MCF 10A (cell line): Measurements from ENCODE around the gene GTF3C5. TPM values are rescaled to one million over a fixed set of nuclear protein-coding genes. Genes with fewer than 3 reads are reported as not detected.

Experiments used
- BruUV-seq: library from RNA; stranded (reverse); fragments of 400-500 nt; replicated peaks from 2 replicates; lab custom pipeline; 2021; lab: Mats Ljungman, UMichigan
- CTCF ChIA-PET: fragments of 300-600 bp; sonication (Branson Sonifier 250); formaldehyde crosslinking; extraction: SDS; loops from one replicate; lab custom pipeline; 2021; ENCODE audit warnings: antibody characterized with exemption, inconsistent platforms; lab: Yijun Ruan, JAX
- POLR2A ChIA-PET: fragments of 300-600, 350-650 bp; sonication (Branson Sonifier 250); formaldehyde crosslinking; extraction: SDS; loops from one replicate; lab custom pipeline; 2020; ENCODE audit warnings: antibody characterized with exemption, inconsistent platforms; lab: Yijun Ruan, JAX
- DNase-seq: peaks from one replicate; pipeline ENCODE4 v3.0.0-alpha.2; 2018; ENCODE audit not compliant: unreplicated experiment
- H3K27ac Mint-ChIP-seq: one replicate; pipeline ENCODE4 v1.8.0; 2022; ENCODE audit warnings: mild to moderate bottlenecking, low read depth, mixed read lengths; ENCODE audit not compliant: unreplicated experiment
- H3K27me3 Mint-ChIP-seq: one replicate; pipeline ENCODE4 v1.8.0; 2022; ENCODE audit warnings: mixed read lengths; ENCODE audit not compliant: insufficient read depth, unreplicated experiment
- H3K36me3 Mint-ChIP-seq: one replicate; pipeline ENCODE4 v1.8.0; 2022; ENCODE audit warnings: mild to moderate bottlenecking, moderate library complexity, mixed read lengths; ENCODE audit not compliant: insufficient read depth, unreplicated experiment
- H3K4me1 Mint-ChIP-seq: one replicate; pipeline ENCODE4 v1.8.0; 2022; ENCODE audit warnings: mixed read lengths; ENCODE audit not compliant: insufficient read depth, unreplicated experiment
- H3K4me3 Mint-ChIP-seq: one replicate; pipeline ENCODE4 v1.8.0; 2022; ENCODE audit warnings: mild to moderate bottlenecking, moderate library complexity, mixed read lengths; ENCODE audit not compliant: unreplicated experiment
- H3K9me3 Mint-ChIP-seq: one replicate; pipeline ENCODE4 v1.8.0; 2022; ENCODE audit warnings: mixed read lengths; ENCODE audit not compliant: unreplicated experiment
- CTCF ChIP-seq: fragments of 200-600 bp; IDR thresholded peaks from one replicate; pipeline ENCODE4 v1.8.0; 2022; ENCODE audit warnings: antibody characterized with exemption, mild to moderate bottlenecking; ENCODE audit not compliant: unreplicated experiment
- intact Hi-C: fragments of 100-400 bp; cut with micrococcal nuclease; formaldehyde crosslinking; loops from 2 replicates; pipeline ENCODE4 v1.14.1; 2022
- total RNA-seq: library from RNA; stranded (reverse); gene quantifications from 2 replicates; pipeline ENCODE4 v1.2.3, GENCODE V29; 2022

Gene GTF3C5
- total RNA-seq, 1 experiment from 2014 or later: 55.4 TPM

DNA sequence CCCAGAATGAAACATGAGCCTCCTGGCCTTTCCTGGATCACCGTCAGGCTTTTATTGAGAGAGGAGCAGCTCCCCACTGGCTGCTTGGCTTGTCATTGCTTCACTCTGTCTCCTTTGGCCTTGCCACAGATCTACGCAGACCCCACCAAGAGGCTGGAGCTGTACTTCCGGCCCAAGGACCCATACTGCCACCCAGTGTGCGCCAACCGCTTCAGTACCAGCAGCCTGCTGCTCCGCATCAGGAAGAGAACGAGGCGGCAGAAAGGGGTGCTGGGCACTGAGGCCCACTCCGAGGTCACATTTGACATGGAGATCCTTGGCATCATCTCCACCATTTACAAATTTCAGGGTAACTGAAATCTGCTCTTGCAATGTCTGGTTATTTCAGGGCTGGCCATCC lies 11.2 kb downstream of the GTF3C5 start:
- no peak for TF ChIP-seq CTCF
- ChIA-PET CTCF (interaction anchor here (0.6 to 2.5 kb wide), 6 partner anchors 9 to 105 kb away, joined by 3 to 10 read pairs (median 6); partner anchors contain the start of gene GTF3C5), POLR2A (interaction anchor here (1.8 kb wide), 1 partner anchor 11 kb away, joined by 12 read pairs; the partner anchor contains the start of gene GTF3C5)
- intact Hi-C loops: no loop called here
- no TSS peak for BruUV-seq
- no peaks in the 10 kb centered on the region for H3K9me3 Mint-ChIP-seq
- no peaks in the 10 kb centered on the region for H3K27me3 Mint-ChIP-seq
- H3K36me3 Mint-ChIP-seq: peaks cover 42% of the 10 kb centered on the region
- DNase-seq: no peak
- no peak overlapping the region for H3K27ac Mint-ChIP-seq
- no peak overlapping the region for H3K4me3 Mint-ChIP-seq
- H3K4me1 Mint-ChIP-seq: no peaks in the 10 kb centered on the region

- Mint-ChIP-seq H3K27ac (no peak overlapping the region), H3K36me3 (peaks cover 42% of the 10 kb centered on the region), H3K27me3 (no peaks in the 10 kb centered on the region), H3K4me3 (no peak overlapping the region), H3K4me1 (no peaks in the 10 kb centered on the region), H3K9me3 (no peaks in the 10 kb centered on the region)
- no peak for TF ChIP-seq CTCF
- CTCF ChIA-PET: interaction anchor here (0.7 to 2.5 kb wide), 5 partner anchors 12 to 107 kb away, joined by 3 to 10 read pairs (median 5); partner anchors contain the start of gene GTF3C5
- no peak for DNase-seq
- intact Hi-C loops: no loop called here
- BruUV-seq: no TSS peak
- POLR2A ChIA-PET: no interaction called here
Measured at GRCh38 chr9:133042676-133043075, 11.9 kb downstream of the GTF3C5 start.

DNA sequence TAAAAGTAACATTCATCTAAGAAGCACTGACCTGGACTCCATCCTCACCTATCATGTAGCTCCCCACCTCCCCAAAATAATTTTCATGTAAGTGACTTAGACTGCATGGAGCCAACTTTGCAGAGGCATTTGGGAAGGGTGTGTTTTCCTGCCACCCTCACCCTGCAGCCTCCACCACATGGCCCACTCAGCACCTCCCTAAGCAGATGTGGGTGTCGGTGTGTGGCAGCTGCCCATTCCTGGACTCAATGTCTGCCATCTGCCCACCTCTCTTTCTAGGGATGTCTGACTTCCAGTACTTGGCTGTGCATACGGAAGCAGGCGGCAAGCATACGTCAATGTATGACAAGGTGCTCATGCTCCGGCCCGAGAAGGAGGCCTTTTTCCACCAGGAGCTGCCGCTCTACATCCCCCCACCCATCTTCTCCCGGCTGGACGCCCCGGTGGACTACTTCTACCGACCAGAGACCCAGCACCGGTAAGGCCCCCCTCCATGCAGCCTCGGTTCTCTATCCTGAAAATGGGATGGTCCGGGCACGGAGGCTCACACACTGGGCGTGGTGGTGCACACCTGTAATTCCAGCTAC lies 12.7 kb downstream of the GTF3C5 start:
- no peaks in the 10 kb centered on the region for H3K9me3 Mint-ChIP-seq
- DNase-seq: no peak

More for the DNA sequence above, 12.7 kb downstream of the GTF3C5 start:
- peaks cover 42% of the 10 kb centered on the region for H3K36me3 Mint-ChIP-seq
- no peaks in the 10 kb centered on the region for H3K4me1 Mint-ChIP-seq
- H3K4me3 Mint-ChIP-seq: no peak overlapping the region
- no peaks in the 10 kb centered on the region for H3K27me3 Mint-ChIP-seq
- intact Hi-C loops: no loop called here
- POLR2A ChIA-PET: interaction anchor here (1.5 kb wide), 1 partner anchor 13 kb away, joined by 3 read pairs; the partner anchor contains the start of gene GTF3C5
- no TSS peak for BruUV-seq
- TF ChIP-seq CTCF: no peak
- CTCF ChIA-PET: interaction anchor here (0.5 to 2.5 kb wide), 5 partner anchors 13 to 106 kb away, joined by 3 to 10 read pairs (median 3); no protein-coding TSS in a partner anchor
- H3K27ac Mint-ChIP-seq: no peak overlapping the region
